HEK293 (cell line): ENCODE results near the gene IFNG.

Experiments used
- CTCF ChIA-PET: fragments of 350-600 bp; formaldehyde crosslinking; extraction: SDS; loops from one replicate; lab custom pipeline; 2021; ENCODE audit warnings: antibody characterized with exemption; lab: Yijun Ruan, JAX
- POLR2A ChIA-PET: fragments of 300-600 bp; formaldehyde crosslinking; extraction: SDS; loops from one replicate; lab custom pipeline; 2020; ENCODE audit warnings: antibody characterized with exemption, inconsistent platforms; lab: Yijun Ruan, JAX
- H3K27ac ChIP-seq: fragments of 200-500 bp; sonication (Bioruptor generic); 2 replicates; pipeline ENCODE4 v1.5.1; 2014; ENCODE audit warnings: low read depth, low read length, control low read depth, inconsistent platforms; ENCODE audit errors: extremely low read depth
- H3K36me3 ChIP-seq, 2 experiments: fragments of 200-500 bp in 1 of 2; sonication (Bioruptor generic) in 1 of 2; 1 replicate in 1 of 2; 2 replicates in 1 of 2; pipeline ENCODE4 v1.5.1; 2014 to 2017; ENCODE audit warnings: inconsistent platforms in 2 of 2, low read length in 2 of 2; ENCODE audit not compliant: control insufficient read depth in 2 of 2, insufficient read depth in 1 of 2
- H3K4me1 ChIP-seq: fragments of 200-500 bp; sonication (Bioruptor generic); 2 replicates; pipeline ENCODE4 v1.5.1; 2014; ENCODE audit warnings: mild to moderate bottlenecking, low read length, inconsistent platforms; ENCODE audit not compliant: control insufficient read depth, insufficient read depth
- H3K4me3 ChIP-seq: 2 replicates; pipeline ENCODE4 v1.5.1; 2011; ENCODE audit warnings: low read depth, mild to moderate bottlenecking, control low read depth, low read length, moderate library complexity
- H3K9me3 ChIP-seq: fragments of 200-500 bp; sonication (Bioruptor generic); 2 replicates; pipeline ENCODE4 v1.5.1; 2014; ENCODE audit warnings: low read depth, low read length, inconsistent platforms; ENCODE audit not compliant: control insufficient read depth, insufficient read depth
- KLF1 ChIP-seq: fragments of 450-650 bp; formaldehyde crosslinking; IDR thresholded peaks from 2 replicates; pipeline ENCODE4 v1.5.1; 2016; ENCODE audit warnings: missing biosample characterization, missing genetic modification characterization
- PRDM1 ChIP-seq: fragments of 450-650 bp; formaldehyde crosslinking; IDR thresholded peaks from 2 replicates; pipeline ENCODE4; 2016; ENCODE audit warnings: missing biosample characterization, missing genetic modification characterization
- SCRT1 ChIP-seq: fragments of 450-650 bp; formaldehyde crosslinking; IDR thresholded peaks from 2 replicates; pipeline ENCODE4 v1.5.1; 2016; ENCODE audit warnings: missing biosample characterization, missing genetic modification characterization, borderline replicate concordance
- TRIM28 ChIP-seq: IDR thresholded peaks from 2 replicates; pipeline ENCODE4 v1.6.1; 2011; ENCODE audit warnings: low read length, control low read depth, borderline replicate concordance
- ZBTB17 ChIP-seq: fragments of 450-650 bp; formaldehyde crosslinking; IDR thresholded peaks from 2 replicates; pipeline ENCODE4 v1.5.1; 2016; ENCODE audit warnings: missing biosample characterization, missing genetic modification characterization
- ZBTB20 ChIP-seq: fragments of 450-650 bp; formaldehyde crosslinking; IDR thresholded peaks from 2 replicates; pipeline ENCODE4 v1.5.1; 2016; ENCODE audit warnings: missing biosample characterization, missing genetic modification characterization
- ZBTB48 ChIP-seq: fragments of 450-650 bp; formaldehyde crosslinking; IDR thresholded peaks from 2 replicates; pipeline ENCODE4 v1.5.1; 2016; ENCODE audit warnings: missing biosample characterization, missing genetic modification characterization
- ZFP69B ChIP-seq: fragments of 450-650 bp; formaldehyde crosslinking; IDR thresholded peaks from 2 replicates; pipeline ENCODE4 v1.5.1; 2016; ENCODE audit warnings: missing biosample characterization, missing genetic modification characterization
- ZNF138 ChIP-seq: fragments of 450-650 bp; formaldehyde crosslinking; IDR thresholded peaks from 2 replicates; pipeline ENCODE4 v1.5.1; 2016; ENCODE audit warnings: missing biosample characterization, missing genetic modification characterization, borderline replicate concordance
- ZNF311 ChIP-seq: fragments of 450-650 bp; formaldehyde crosslinking; IDR thresholded peaks from 2 replicates; pipeline ENCODE4 v1.5.1; 2017; ENCODE audit warnings: missing biosample characterization, missing genetic modification characterization, borderline replicate concordance
- ZNF324 ChIP-seq: fragments of 450-650 bp; formaldehyde crosslinking; IDR thresholded peaks from 2 replicates; pipeline ENCODE4 v1.5.1; 2016; ENCODE audit warnings: missing biosample characterization, missing genetic modification characterization
- ZNF341 ChIP-seq: fragments of 450-650 bp; formaldehyde crosslinking; IDR thresholded peaks from 2 replicates; pipeline ENCODE4; 2016; ENCODE audit warnings: low read depth, missing biosample characterization, missing genetic modification characterization
- ZNF585B ChIP-seq: fragments of 450-650 bp; formaldehyde crosslinking; IDR thresholded peaks from 2 replicates; pipeline ENCODE4 v1.5.1; 2016; ENCODE audit warnings: missing biosample characterization, missing genetic modification characterization
- ZNF626 ChIP-seq: fragments of 450-650 bp; sonication (Bioruptor Pico); formaldehyde crosslinking; IDR thresholded peaks from 2 replicates; pipeline ENCODE4 v1.5.1; 2018; ENCODE audit warnings: missing biosample characterization, missing genetic modification characterization, inconsistent platforms
- ZNF654 ChIP-seq: fragments of 450-650 bp; formaldehyde crosslinking; IDR thresholded peaks from 2 replicates; pipeline ENCODE4 v1.5.1; 2016; ENCODE audit warnings: low read depth, missing biosample characterization, missing genetic modification characterization
- ZNF747 ChIP-seq: fragments of 450-650 bp; formaldehyde crosslinking; IDR thresholded peaks from 2 replicates; pipeline ENCODE4 v1.5.1; 2016; ENCODE audit warnings: missing biosample characterization, missing genetic modification characterization
- TF ChIP-seq, protein P1 (sequence below): fragments of 450-650 bp; formaldehyde crosslinking; IDR thresholded peaks from 2 replicates; pipeline ENCODE4 v1.5.1; 2016; ENCODE audit warnings: missing biosample characterization, missing genetic modification characterization
- TF ChIP-seq, protein P2 (sequence below): fragments of 450-650 bp; formaldehyde crosslinking; IDR thresholded peaks from 2 replicates; pipeline ENCODE4 v1.5.1; 2016; ENCODE audit warnings: missing biosample characterization, missing genetic modification characterization

IFNG gene

DNA sequence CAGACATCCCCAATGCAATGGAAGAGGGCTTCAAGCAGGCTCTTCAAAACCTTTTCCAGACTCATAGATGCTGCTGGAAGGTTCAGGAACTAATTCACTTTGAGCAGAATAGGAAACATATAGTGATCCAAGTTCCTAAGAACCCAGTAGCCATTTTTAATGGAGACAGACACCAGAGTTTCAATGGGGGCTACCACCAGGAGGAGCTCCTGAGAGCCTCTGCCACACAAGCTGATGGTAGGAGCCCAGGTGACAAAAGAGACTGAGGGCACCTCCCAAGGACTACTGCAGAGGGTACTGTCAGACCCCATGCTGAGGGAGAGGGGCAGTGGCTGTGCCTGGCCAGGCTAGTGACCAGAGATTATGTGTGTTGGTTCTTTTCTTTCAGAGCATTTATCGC is 45.9 kb downstream of the IFNG start (continued):
- TF ChIP-seq ZNF138 (tag by site-specific recombination) (no peak), ZBTB20 (tag by site-specific recombination) (no peak)
- TF ChIP-seq, all 188 proteins: peak for 0

DNA sequence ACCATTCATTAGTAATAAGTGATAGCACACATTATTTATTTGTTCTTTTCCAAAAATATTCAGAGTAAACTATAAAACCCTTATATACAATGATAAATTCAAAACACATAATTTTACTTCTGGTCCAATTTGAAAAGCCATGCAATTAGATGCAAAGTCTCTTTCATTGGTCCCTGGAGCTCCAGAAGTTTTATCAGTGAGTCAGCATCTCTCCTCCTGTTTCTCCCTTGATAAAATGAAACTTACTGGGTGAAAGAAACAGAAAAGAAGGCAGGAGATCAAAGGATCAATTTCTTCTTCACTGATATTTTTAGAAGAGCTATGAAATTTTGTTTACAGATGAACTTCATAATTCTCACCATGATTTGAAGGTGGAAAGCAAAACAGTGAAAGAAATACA is 47.5 kb downstream of the IFNG start:
- Histone ChIP-seq H3K36me3 (no peaks in the 10 kb centered on the region), H3K4me3 (no peak overlapping the region)
- TF ChIP-seq ZNF311 (tag by site-specific recombination) = no peak
- no peak for TF ChIP-seq ZNF626 (tag by site-specific recombination)
- TF ChIP-seq, all 188 proteins: peak for 0
- H3K27ac ChIP-seq = no peak overlapping the region
- CTCF ChIA-PET = interaction anchor here (0.5 to 0.9 kb wide), 3 partner anchors 11 to 569 kb away, joined by 4 to 6 read pairs (median 4); no protein-coding TSS in a partner anchor
- POLR2A ChIA-PET = no interaction called here
- H3K9me3 ChIP-seq = no peaks in the 10 kb centered on the region
- no peaks in the 10 kb centered on the region for H3K4me1 ChIP-seq

DNA sequence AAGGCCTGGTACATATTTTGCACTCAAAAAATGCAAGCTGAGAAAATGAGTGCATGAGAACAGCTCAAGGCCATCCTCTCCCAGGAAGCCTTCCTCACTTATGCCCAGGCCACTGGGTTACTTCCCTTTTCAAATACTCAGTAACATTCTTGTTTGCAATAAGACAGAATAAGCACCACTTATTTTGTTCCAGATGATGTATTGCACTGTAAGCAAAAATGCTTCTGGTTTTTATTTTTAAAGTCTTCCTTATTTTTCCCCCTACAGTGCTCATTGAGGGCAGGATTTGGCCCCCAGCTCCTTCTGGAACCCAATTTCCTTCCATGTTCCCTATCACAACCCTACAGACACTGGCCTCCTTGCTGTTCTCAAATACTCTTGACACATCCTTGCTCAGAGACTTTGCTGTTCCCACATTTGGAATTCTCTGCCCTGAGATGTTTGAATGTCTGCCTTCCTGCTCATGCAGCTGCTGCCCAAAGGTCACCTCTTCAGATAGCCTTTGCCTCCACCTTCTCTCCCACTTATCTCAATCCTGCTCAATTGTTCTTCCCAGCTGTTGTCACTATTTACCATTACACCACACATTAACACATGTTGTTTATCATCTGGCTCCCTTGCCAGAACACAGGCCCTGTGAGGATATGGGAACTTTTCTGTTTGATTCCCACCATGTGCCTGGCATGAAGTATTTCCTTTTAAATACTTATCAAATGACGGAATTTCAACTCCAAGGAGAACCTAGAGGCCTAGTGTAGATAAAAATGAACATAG is 49.9 kb downstream of the IFNG start:
- Histone ChIP-seq H3K27ac (no peak overlapping the region), H3K4me1 (no peaks in the 10 kb centered on the region), H3K4me3 (no peak overlapping the region), H3K9me3 (no peaks in the 10 kb centered on the region), H3K36me3 (no peaks in the 10 kb centered on the region)
- POLR2A ChIA-PET = no interaction called here
- CTCF ChIA-PET = interaction anchor here (1.0 kb wide), 1 partner anchor 116 kb away, joined by 4 read pairs; the partner anchor contains the start of gene IL26
- TF ChIP-seq ZNF747 (tag by site-specific recombination) = no peak
- TF ChIP-seq KLF1 = no peak
- TF ChIP-seq, protein P1, sequence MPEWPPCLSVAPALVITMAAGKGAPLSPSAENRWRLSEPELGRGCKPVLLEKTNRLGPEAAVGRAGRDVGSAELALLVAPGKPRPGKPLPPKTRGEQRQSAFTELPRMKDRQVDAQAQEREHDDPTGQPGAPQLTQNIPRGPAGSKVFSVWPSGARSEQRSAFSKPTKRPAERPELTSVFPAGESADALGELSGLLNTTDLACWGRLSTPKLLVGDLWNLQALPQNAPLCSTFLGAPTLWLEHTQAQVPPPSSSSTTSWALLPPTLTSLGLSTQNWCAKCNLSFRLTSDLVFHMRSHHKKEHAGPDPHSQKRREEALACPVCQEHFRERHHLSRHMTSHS (tag by site-specific recombination) = no peak
- no peak for TF ChIP-seq TRIM28
- TF ChIP-seq PRDM1 (tag by site-specific recombination) = no peak
- no peak for TF ChIP-seq SCRT1 (tag by site-specific recombination)
- TF ChIP-seq, protein P2, sequence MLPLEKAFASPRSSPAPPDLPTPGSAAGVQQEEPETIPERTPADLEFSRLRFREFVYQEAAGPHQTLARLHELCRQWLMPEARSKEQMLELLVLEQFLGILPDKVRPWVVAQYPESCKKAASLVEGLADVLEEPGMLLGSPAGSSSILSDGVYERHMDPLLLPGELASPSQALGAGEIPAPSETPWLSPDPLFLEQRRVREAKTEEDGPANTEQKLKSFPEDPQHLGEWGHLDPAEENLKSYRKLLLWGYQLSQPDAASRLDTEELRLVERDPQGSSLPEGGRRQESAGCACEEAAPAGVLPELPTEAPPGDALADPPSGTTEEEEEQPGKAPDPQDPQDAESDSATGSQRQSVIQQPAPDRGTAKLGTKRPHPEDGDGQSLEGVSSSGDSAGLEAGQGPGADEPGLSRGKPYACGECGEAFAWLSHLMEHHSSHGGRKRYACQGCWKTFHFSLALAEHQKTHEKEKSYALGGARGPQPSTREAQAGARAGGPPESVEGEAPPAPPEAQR (tag by site-specific recombination) = no peak
- TF ChIP-seq ZNF324 = no peak
- TF ChIP-seq ZNF341 = no peak
- TF ChIP-seq ZNF585B (tag by site-specific recombination) = no peak
- no peak for TF ChIP-seq ZNF654 (tag by site-specific recombination)
- no peak for TF ChIP-seq ZBTB17 (tag by site-specific recombination)

DNA sequence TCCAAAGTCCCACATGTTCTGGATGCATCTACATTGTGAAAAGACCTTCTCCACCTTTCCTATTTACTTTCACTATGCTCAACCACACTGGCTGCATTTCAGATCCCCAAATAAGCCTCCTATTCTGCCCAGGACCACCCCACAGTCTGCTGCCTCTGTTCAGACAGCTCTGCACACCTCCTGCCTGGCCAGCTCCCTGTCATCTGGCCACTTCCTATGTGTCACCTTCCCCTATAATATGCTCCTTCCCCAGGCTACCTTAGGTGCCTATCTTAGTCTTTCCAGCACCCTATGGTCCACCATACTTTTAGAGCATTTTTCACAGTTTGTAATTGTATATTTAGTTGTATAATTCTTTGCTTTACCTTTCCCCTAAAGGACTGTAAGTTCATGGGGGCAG is 50.5 kb downstream of the IFNG start:
- H3K9me3 ChIP-seq = no peaks in the 10 kb centered on the region
- CTCF ChIA-PET = interaction anchor here (1.0 kb wide), 1 partner anchor 116 kb away, joined by 4 read pairs; the partner anchor contains the start of gene IL26

More for the DNA sequence above, 50.5 kb downstream of the IFNG start:
- no peaks in the 10 kb centered on the region for H3K4me1 ChIP-seq
- no peaks in the 10 kb centered on the region for H3K36me3 ChIP-seq
- H3K4me3 ChIP-seq = no peak overlapping the region
- H3K27ac ChIP-seq = no peak overlapping the region
- TF ChIP-seq ZFP69B (tag by site-specific recombination) (no peak), ZBTB48 (tag by site-specific recombination) (no peak)
- POLR2A ChIA-PET = no interaction called here
